Bronchial epithelial cell (primary cell): ENCODE measurements around the gene APCDD1L. TPM values are rescaled to one million over a fixed set of nuclear protein-coding genes. Genes with fewer than 3 reads are reported as not detected.

Experiments
- DNase-seq: peaks from one replicate; pipeline ENCODE4 v3.0.0-alpha.2; 2010; ENCODE audit warnings: low read depth
- FAIRE-seq: peaks from 2 replicates; lab custom pipeline; 2011; peaks lifted over from hg19 to GRCh38; lab: Jason Lieb, UNC
- H3K27me3 ChIP-seq: 2 replicates; pipeline ENCODE4 v1.5.1; 2011; ENCODE audit warnings: low read length; ENCODE audit not compliant: control insufficient read depth, insufficient read depth
- H3K36me3 ChIP-seq: 2 replicates; pipeline ENCODE4 v1.5.1; 2011; ENCODE audit warnings: low read length; ENCODE audit not compliant: control insufficient read depth, insufficient read depth
- H3K4me3 ChIP-seq: 2 replicates; pipeline ENCODE4 v1.5.1; 2011; ENCODE audit warnings: mild to moderate bottlenecking, low read depth, low read length, control low read depth
- CTCF ChIP-seq: IDR thresholded peaks from 2 replicates; pipeline ENCODE4 v1.5.1; 2011; ENCODE audit warnings: mild to moderate bottlenecking, moderate library complexity, low read length, control low read depth, inconsistent platforms; ENCODE audit not compliant: insufficient read depth, severe bottlenecking
- total RNA-seq: library from RNA; depleted of rRNA; stranded (reverse); fragments of >200 nt; gene quantifications from 2 replicates; pipeline ENCODE4 v1.2.1, GENCODE V29; 2014

APCDD1L gene
- total RNA-seq, 1 donor from 2014 or later: under 0.01 TPM

- Histone ChIP-seq H3K27me3 (no peaks in the 10 kb centered on the region), H3K36me3 (no peaks in the 10 kb centered on the region), H3K4me3 (no peak overlapping the region)
- DNase-seq (no peak), FAIRE-seq (no peak)
- TF ChIP-seq CTCF: no peak
Measured at GRCh38 chr20:58538752-58539151, 23.6 kb upstream of the APCDD1L start.

GRCh38 chr20:58537831-58538230 lies 22.6 kb upstream of the APCDD1L start:
- DNase-seq (no peak), FAIRE-seq (no peak)
- H3K4me3 ChIP-seq: no peak overlapping the region
- H3K27me3 ChIP-seq: no peaks in the 10 kb centered on the region
- TF ChIP-seq CTCF: no peak
- H3K36me3 ChIP-seq: no peaks in the 10 kb centered on the region

- Histone ChIP-seq H3K4me3 (no peak overlapping the region), H3K27me3 (no peaks in the 10 kb centered on the region), H3K36me3 (no peaks in the 10 kb centered on the region)
- FAIRE-seq (no peak), DNase-seq (no peak)
- TF ChIP-seq CTCF: no peak
Measured at GRCh38 chr20:58536289-58536688, 21.1 kb upstream of the APCDD1L start.

GRCh38 chr20:58531657-58532056 lies 16.5 kb upstream of the APCDD1L start:
- no peak for FAIRE-seq
- no peak for DNase-seq
- TF ChIP-seq CTCF: no peak

GRCh38 chr20:58531063-58531462 lies 15.9 kb upstream of the APCDD1L start:
- no peaks in the 10 kb centered on the region for H3K36me3 ChIP-seq
- FAIRE-seq: no peak
- TF ChIP-seq CTCF: no peak
- H3K27me3 ChIP-seq: no peaks in the 10 kb centered on the region
- DNase-seq: no peak
- H3K4me3 ChIP-seq: no peak overlapping the region

More at GRCh38 chr20:58531657-58532056, 16.5 kb upstream of the APCDD1L start:
- Histone ChIP-seq H3K4me3 (no peak overlapping the region), H3K36me3 (no peaks in the 10 kb centered on the region), H3K27me3 (no peaks in the 10 kb centered on the region)

- DNase-seq: no peak
- Histone ChIP-seq H3K27me3 (no peaks in the 10 kb centered on the region), H3K4me3 (no peak overlapping the region), H3K36me3 (no peaks in the 10 kb centered on the region)
- no peak for TF ChIP-seq CTCF
- no peak for FAIRE-seq
Measured at GRCh38 chr20:58528412-58528811, 13.2 kb upstream of the APCDD1L start.
